Peyer's patch (tissue), 4 donors: ENCODE results near the gene WWTR1. TPM values are rescaled to one million over a fixed set of nuclear protein-coding genes. Genes with fewer than 3 reads are reported as not detected.

Experiments used
- DNase-seq, 3 donors: peaks; one replicate each; pipeline ENCODE4 v3.0.0-alpha.2; 2017 to 2019
- H3K27ac ChIP-seq, 4 donors: fragments of 200-600 bp; sonication (generic); one replicate each; pipeline ENCODE4 v1.5.1; 2016 to 2019
- H3K27me3 ChIP-seq, 2 donors: fragments of 200-600 bp; sonication (generic); one replicate each; pipeline ENCODE4 v1.5.1; 2019
- H3K36me3 ChIP-seq, 3 donors: fragments of 200-600 bp; sonication (generic); one replicate each; pipeline ENCODE4 v1.5.1; 2016 to 2019
- H3K4me1 ChIP-seq, 4 donors: fragments of 200-600 bp; sonication (generic); one replicate each; pipeline ENCODE4 v1.5.1; 2016 to 2019
- H3K4me3 ChIP-seq, 4 donors: fragments of 200-600 bp; sonication (generic); 1 replicate in 3 of 4; 2 replicates in 1 of 4; pipeline ENCODE4 v1.5.1; 2016 to 2019; ENCODE audit warnings: mild to moderate bottlenecking in 1 of 4
- H3K9me3 ChIP-seq, 4 donors: fragments of 200-600 bp; sonication (generic); one replicate each; pipeline ENCODE4 v1.5.1; 2016 to 2019; ENCODE audit warnings: mild to moderate bottlenecking in 1 of 4
- POLR2A ChIP-seq, 2 donors: fragments of 450-650 bp; IDR thresholded peaks; one replicate each; pipeline ENCODE4 v1.5.1; 2017; ENCODE audit warnings: antibody characterized with exemption in 2 of 2, mild to moderate bottlenecking in 2 of 2, moderate library complexity in 2 of 2
- total RNA-seq, 4 donors: library from RNA; depleted of rRNA; stranded (reverse); fragments of >200 nt; gene quantifications; one replicate each; pipeline ENCODE4 v1.1.0, GENCODE V29; 2016
- TF ChIP-seq, protein P1 (sequence below), 6 experiments: fragments of 450-650 bp in 4 of 6; fragments of 200-600 bp in 2 of 6; sonication (generic) in 1 of 6; IDR thresholded peaks; one replicate each; pipeline ENCODE4 v1.5.1; 2017 to 2019; ENCODE audit warnings: antibody characterized with exemption in 6 of 6, mild to moderate bottlenecking in 3 of 6, moderate library complexity in 1 of 6

The WWTR1 gene
- total RNA-seq, 4 donors from 2014 or later = 13.8 to 62.7 (median 18.5) TPM

GRCh38 chr3:149516920-149517319 is 140.9 kb downstream of the WWTR1 start:
- no peak for DNase-seq
- no peak overlapping the region for H3K4me3 ChIP-seq
- TF ChIP-seq, protein P1, sequence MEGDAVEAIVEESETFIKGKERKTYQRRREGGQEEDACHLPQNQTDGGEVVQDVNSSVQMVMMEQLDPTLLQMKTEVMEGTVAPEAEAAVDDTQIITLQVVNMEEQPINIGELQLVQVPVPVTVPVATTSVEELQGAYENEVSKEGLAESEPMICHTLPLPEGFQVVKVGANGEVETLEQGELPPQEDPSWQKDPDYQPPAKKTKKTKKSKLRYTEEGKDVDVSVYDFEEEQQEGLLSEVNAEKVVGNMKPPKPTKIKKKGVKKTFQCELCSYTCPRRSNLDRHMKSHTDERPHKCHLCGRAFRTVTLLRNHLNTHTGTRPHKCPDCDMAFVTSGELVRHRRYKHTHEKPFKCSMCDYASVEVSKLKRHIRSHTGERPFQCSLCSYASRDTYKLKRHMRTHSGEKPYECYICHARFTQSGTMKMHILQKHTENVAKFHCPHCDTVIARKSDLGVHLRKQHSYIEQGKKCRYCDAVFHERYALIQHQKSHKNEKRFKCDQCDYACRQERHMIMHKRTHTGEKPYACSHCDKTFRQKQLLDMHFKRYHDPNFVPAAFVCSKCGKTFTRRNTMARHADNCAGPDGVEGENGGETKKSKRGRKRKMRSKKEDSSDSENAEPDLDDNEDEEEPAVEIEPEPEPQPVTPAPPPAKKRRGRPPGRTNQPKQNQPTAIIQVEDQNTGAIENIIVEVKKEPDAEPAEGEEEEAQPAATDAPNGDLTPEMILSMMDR (IDR thresholded peaks at IDR 0.05) = no peak
- no peak for TF ChIP-seq POLR2A (IDR thresholded peaks at IDR 0.05)
- no peaks in the 10 kb centered on the region for H3K36me3 ChIP-seq
- no peaks in the 10 kb centered on the region for H3K27me3 ChIP-seq
- H3K27ac ChIP-seq = no peak overlapping the region
- H3K4me1 ChIP-seq = no peaks in the 10 kb centered on the region
- H3K9me3 ChIP-seq = no peaks in the 10 kb centered on the region

- H3K9me3 ChIP-seq = no peaks in the 10 kb centered on the region
- H3K27ac ChIP-seq = no peak overlapping the region
- H3K4me1 ChIP-seq = no peaks in the 10 kb centered on the region
- no peaks in the 10 kb centered on the region for H3K36me3 ChIP-seq
- TF ChIP-seq POLR2A (IDR thresholded peaks at IDR 0.05) = no peak
- TF ChIP-seq, protein P1 (IDR thresholded peaks at IDR 0.05) = no peak
- H3K27me3 ChIP-seq = no peaks in the 10 kb centered on the region
- H3K4me3 ChIP-seq = no peak overlapping the region
- DNase-seq = no peak
Measured at GRCh38 chr3:149515249-149515648, 142.6 kb downstream of the WWTR1 start.

- TF ChIP-seq POLR2A (IDR thresholded peaks at IDR 0.05) = no peak
- TF ChIP-seq, protein P1 (IDR thresholded peaks at IDR 0.05) = no peak
- H3K27ac ChIP-seq = no peak overlapping the region
- no peak overlapping the region for H3K4me3 ChIP-seq
- H3K27me3 ChIP-seq = no peaks in the 10 kb centered on the region
- H3K9me3 ChIP-seq = no peaks in the 10 kb centered on the region
- no peaks in the 10 kb centered on the region for H3K36me3 ChIP-seq
- DNase-seq = no peak
- no peaks in the 10 kb centered on the region for H3K4me1 ChIP-seq
Measured at GRCh38 chr3:149514471-149514870, 143.4 kb downstream of the WWTR1 start.

GRCh38 chr3:149512073-149512782 is 145.6 kb downstream of the WWTR1 start:
- H3K27ac ChIP-seq = no peak overlapping the region
- no peak for TF ChIP-seq POLR2A (IDR thresholded peaks at IDR 0.05)
- TF ChIP-seq, protein P1 (IDR thresholded peaks at IDR 0.05) = peak in 4 of 6 experiments; percentile 66 to 80 (median 76)
- H3K4me3 ChIP-seq = no peak overlapping the region

GRCh38 chr3:149511040-149511626 is 146.7 kb downstream of the WWTR1 start:
- H3K27ac ChIP-seq = no peak overlapping the region
- DNase-seq = no peak
- H3K36me3 ChIP-seq = no peaks in the 10 kb centered on the region
- no peaks in the 10 kb centered on the region for H3K9me3 ChIP-seq
- H3K27me3 ChIP-seq = no peaks in the 10 kb centered on the region
- no peak for TF ChIP-seq POLR2A (IDR thresholded peaks at IDR 0.05)
- TF ChIP-seq, protein P1 (IDR thresholded peaks at IDR 0.05) = no peak
- H3K4me1 ChIP-seq = no peaks in the 10 kb centered on the region
- H3K4me3 ChIP-seq = no peak overlapping the region

More at GRCh38 chr3:149512073-149512782, 145.6 kb downstream of the WWTR1 start:
- DNase-seq = peak; percentile 41 to 83 (median 64)
- H3K36me3 ChIP-seq = no peaks in the 10 kb centered on the region
- H3K27me3 ChIP-seq = no peaks in the 10 kb centered on the region
- H3K4me1 ChIP-seq = no peaks in the 10 kb centered on the region
- H3K9me3 ChIP-seq = no peaks in the 10 kb centered on the region
